ENCODE data around the gene TRIM69.

- TF ChIP-seq EZH2 (IDR thresholded peaks at IDR 0.05) (no peak), POLR2AphosphoS5 (IDR thresholded peaks at IDR 0.05; ENCODE audit: borderline replicate concordance, low read depth, low read length) (no peak), FOXP2 (optimal IDR thresholded peaks at IDR 0.05; ENCODE audit: control extremely low read depth, extremely low read length, insufficient read depth) (no peak)
These were observed 41.0 kb upstream of the TRIM69 start for GRCh38 chr15:44695294-44695693.
